COR-L47 (cell line): ENCODE measurements around the gene TBC1D10A.
A peak's percentile ranks its signal among the peaks of the same experiment; 100 is the strongest.

Experiments used
- DNase-seq: peaks from one replicate; lab custom pipeline; 2025; lab: John Stamatoyannopoulos, UW

TBC1D10A gene

DNA sequence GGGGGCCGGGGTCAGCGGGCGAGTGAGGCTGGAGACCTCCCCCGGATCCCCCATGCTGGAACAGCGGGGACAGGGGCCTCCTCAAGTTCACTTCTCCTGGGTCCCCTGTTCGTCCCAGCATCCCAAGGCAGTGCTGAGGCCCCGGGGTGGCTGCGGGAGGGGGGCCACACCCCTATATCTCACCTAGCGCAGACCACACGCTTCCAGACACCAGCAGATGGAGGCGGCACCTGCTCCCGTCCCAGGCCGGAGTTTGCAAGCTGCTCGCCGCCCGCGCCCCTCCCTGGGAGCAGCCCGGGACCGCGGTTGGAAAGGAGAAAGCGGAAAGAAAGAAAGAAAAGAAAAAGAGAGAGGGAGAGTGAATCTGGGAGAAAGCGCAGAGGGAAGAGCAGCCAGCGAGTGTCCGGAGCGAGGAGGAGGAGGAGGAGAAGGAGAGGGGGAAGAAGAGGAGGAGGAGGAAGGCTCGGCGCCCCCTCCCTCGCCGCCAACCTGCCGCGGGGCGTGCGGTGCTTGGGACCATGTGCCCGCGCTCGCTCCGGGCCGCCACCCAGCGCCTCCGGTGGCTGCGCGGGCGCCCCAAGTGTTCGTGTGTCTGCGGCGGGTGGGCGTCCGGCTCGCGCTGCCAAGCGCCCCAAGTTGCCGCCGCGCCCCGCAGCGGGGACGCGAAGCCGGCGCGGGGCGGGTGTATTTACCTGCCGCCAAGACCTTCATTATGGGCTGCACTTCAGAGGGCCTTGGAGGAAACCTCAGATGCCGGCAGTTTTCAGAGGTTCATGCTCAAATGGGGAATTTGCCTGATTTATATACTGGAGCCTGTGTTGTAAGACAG lies 80.5 kb downstream of the TBC1D10A start, which contains the start of gene LIF:
Gene LIF (minus strand): TSS at position 775 of the 829 bp plus-strand sequence. CDS start 64 bp downstream, at position 711.
- peak; percentile 12 for DNase-seq

DNA sequence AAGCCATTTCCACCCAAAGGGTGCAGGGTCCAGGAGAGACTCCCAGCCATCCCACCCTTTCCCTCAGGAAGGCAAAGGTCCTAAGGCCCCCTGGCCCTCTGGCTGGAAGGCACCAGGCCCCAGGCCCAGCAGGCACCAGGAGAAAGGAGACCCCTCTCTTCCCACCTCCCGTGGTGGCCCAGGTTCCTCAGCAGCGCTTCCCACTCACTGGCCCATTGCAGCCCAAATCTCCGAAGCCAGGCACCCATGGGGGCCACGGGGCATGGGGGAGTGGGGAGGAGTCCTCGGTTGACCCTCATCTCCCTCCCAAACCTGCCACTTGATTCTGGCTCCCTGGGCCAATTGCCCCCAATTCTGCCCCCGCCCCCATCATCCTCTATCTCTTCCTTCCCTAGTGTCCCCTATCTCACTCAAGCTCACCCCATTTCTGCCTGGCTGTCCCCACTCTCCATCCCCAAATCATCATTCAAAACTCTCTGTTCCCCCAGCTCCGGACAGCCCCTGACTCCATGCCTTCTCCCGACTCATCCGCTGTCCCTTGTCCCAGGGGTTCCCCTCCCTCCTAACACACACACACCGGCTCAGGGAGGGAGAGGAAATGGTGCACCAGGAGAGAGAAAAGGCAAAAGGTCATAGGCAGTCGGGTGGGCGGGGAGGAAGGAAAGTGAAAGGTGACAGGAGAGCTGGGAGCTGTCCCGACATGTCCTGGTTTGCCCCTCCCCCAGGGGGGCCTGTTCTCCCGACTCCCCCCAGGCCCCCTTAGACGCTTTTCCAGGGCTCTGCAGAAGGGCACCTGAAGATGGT lies 81.4 kb downstream of the TBC1D10A start:
- DNase-seq, result no peak

DNA sequence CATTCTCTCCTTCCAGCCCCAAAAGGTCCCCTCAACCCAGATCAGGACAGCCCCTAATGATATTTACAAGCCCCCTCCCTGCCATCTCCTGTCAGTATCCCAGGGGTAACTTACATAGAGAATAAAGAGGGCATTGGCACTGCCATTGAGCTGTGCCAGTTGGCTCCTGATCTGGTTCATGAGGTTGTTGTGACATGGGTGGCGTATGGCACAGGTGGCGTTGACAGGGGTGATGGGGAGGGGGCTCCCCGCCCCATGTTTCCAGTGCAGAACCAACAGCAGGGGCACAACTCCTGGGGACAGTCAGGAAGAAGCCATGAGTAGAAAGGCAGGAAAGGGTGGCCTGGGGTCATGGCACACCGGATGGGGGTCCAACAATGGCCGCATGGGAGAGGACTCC lies 82.1 kb downstream of the TBC1D10A start:
- no peak for DNase-seq

DNA sequence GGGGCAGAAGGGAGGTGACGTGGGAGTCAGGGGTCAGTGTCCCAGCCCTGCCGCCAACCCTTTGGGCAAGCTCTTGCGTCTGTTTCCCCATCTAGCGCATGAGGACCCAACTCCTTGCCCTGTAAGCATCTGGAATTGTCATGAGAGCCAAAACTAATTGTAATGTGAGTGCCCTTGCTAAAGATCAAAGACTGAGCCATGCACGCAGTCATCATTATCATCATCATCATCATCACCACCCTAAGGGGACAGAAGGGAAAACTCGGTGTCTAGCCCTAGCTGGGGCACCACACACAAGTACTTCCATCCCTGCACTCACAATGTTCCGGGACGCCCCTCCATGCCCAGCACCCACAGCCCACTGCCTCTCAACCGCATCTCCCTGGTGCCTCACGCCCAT lies 82.7 kb downstream of the TBC1D10A start:
- DNase-seq, result no peak

DNA sequence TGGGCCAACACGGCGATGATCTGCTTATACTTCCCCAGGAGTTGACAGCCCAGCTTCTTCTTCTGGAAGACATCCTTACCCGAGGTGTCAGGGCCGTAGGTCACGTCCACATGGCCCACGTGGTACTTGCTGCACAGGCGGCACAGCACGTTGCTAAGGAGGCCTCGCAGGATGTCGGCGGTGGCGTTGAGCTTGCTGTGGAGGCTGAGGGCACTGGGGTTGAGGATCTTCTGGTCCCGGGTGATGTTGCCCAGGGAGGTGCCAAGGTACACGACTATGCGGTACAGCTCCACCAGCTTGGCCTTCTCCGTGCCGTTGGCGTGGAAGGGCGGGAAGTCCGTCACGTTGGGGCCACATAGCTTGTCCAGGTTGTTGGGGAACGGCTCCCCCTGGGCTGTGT lies 83.1 kb downstream of the TBC1D10A start:
- no peak for DNase-seq
